OCI-LY7 (cell line): ENCODE measurements around the gene ABCC8. TPM values are rescaled to one million over a fixed set of nuclear protein-coding genes. Genes with fewer than 3 reads are reported as not detected.

Source experiments
- BruUV-seq: library from RNA; stranded (reverse); fragments of 400-500 nt; replicated peaks from 2 replicates; lab custom pipeline; 2021; lab: Mats Ljungman, UMichigan
- CTCF ChIA-PET: fragments of 300-600 bp; sonication (Branson Sonifier 250); formaldehyde crosslinking; loops from one replicate; lab custom pipeline; 2022; ENCODE audit warnings: antibody characterized with exemption; ENCODE audit not compliant: unreplicated experiment; lab: Charles Lee
- POLR2A ChIA-PET: fragments of 300-600 bp; sonication (Branson Sonifier 250); formaldehyde crosslinking; loops from one replicate; lab custom pipeline; 2022; ENCODE audit warnings: antibody characterized with exemption; lab: Charles Lee
- DNase-seq: peaks from one replicate; pipeline ENCODE4 v3.0.0-alpha.2; 2015; ENCODE audit warnings: low spot score
- H2AFZ ChIP-seq: fragments of 200-600 bp; sonication (generic), shearing (Covaris generic); 2 replicates; pipeline ENCODE4 v1.6.1; 2014; ENCODE audit warnings: mild to moderate bottlenecking, antibody characterized with exemption, low read length, moderate library complexity
- H3K27ac ChIP-seq: fragments of 200-600 bp; sonication (generic); 2 replicates; pipeline ENCODE4 v1.5.1; 2014; ENCODE audit warnings: mixed run types, low read depth, mild to moderate bottlenecking, moderate library complexity, low read length, inconsistent platforms; ENCODE audit not compliant: poor library complexity, severe bottlenecking
- H3K36me3 ChIP-seq: fragments of 200-600 bp; sonication (generic); 2 replicates; pipeline ENCODE4 v1.6.1; 2014; ENCODE audit warnings: mild to moderate bottlenecking, antibody characterized with exemption, low read length, moderate library complexity, mixed read lengths; ENCODE audit not compliant: insufficient read depth
- H3K4me1 ChIP-seq: fragments of 200-600 bp; sonication (generic); 2 replicates; pipeline ENCODE4 v1.5.1; 2014; ENCODE audit warnings: mild to moderate bottlenecking, low read length; ENCODE audit not compliant: insufficient read depth, poor library complexity, severe bottlenecking
- H3K4me2 ChIP-seq: fragments of 200-600 bp; sonication (generic); 2 replicates; pipeline ENCODE4 v1.6.1; 2014; ENCODE audit warnings: mild to moderate bottlenecking, low read length
- H3K4me3 ChIP-seq: fragments of 200-600 bp; sonication (generic); 2 replicates; pipeline ENCODE4 v1.5.1; 2014; ENCODE audit warnings: mild to moderate bottlenecking, low read depth, low read length; ENCODE audit not compliant: poor library complexity, severe bottlenecking
- H3K79me2 ChIP-seq: fragments of 200-600 bp; sonication (generic); 2 replicates; pipeline ENCODE4 v1.6.1; 2016; ENCODE audit warnings: low read depth, mild to moderate bottlenecking, low read length, moderate library complexity, mixed read lengths; ENCODE audit not compliant: insufficient read depth
- H3K9me2 ChIP-seq: fragments of 200-600 bp; sonication (generic); 2 replicates; pipeline ENCODE4 v1.6.1; 2016; ENCODE audit warnings: mild to moderate bottlenecking, low read length, mixed read lengths; ENCODE audit not compliant: insufficient read depth
- H3K9me3 ChIP-seq: fragments of 200-600 bp; sonication (generic); 2 replicates; pipeline ENCODE4 v1.6.1; 2014; ENCODE audit warnings: mild to moderate bottlenecking, mixed run types, low read length, mixed read lengths
- H4K20me1 ChIP-seq: fragments of 200-600 bp; sonication (generic); 2 replicates; pipeline ENCODE4 v1.6.1; 2014; ENCODE audit warnings: mild to moderate bottlenecking, antibody characterized with exemption, low read length, moderate library complexity, mixed read lengths; ENCODE audit not compliant: insufficient read depth
- CTCF ChIP-seq: fragments of 200-600 bp; sonication (generic); conservative IDR thresholded peaks from 2 replicates; pipeline ENCODE4 v1.5.1; 2014; ENCODE audit warnings: mild to moderate bottlenecking, antibody characterized with exemption, low read length, moderate library complexity, mixed read lengths
- EZH2phosphoT487 ChIP-seq: fragments of 200-600 bp; sonication (generic); IDR thresholded peaks from 2 replicates; pipeline ENCODE4 v1.6.1; 2018; ENCODE audit warnings: low read depth, borderline replicate concordance, mild to moderate bottlenecking, mixed run types, antibody characterized with exemption, low read length, moderate library complexity, mixed read lengths
- intact Hi-C: fragments of 100-400 bp; cut with micrococcal nuclease; formaldehyde crosslinking; loops from one replicate; pipeline ENCODE4 v1.10.0; 2022; ENCODE audit not compliant: unreplicated experiment
- total RNA-seq, 2 experiments: library from RNA; depleted of rRNA in 1 of 2; stranded (reverse); fragments of >200 nt in 1 of 2; shearing (Covaris generic) in 1 of 2; gene quantifications; 2 replicates each; pipeline ENCODE4 v1.2.3, GENCODE V29; 2014 to 2022

Gene ABCC8
- total RNA-seq, 2 experiments from 2014 or later: not detected

- no peaks in the 10 kb centered on the region for H4K20me1 ChIP-seq
- H3K9me2 ChIP-seq: no peaks in the 10 kb centered on the region
- ChIA-PET CTCF (no interaction called here), POLR2A (interaction anchor here (0.6 to 1.6 kb wide), 2 partner anchors 16 to 85 kb away, joined by 3 read pairs; no protein-coding TSS in a partner anchor)
- no peaks in the 10 kb centered on the region for H3K79me2 ChIP-seq
- intact Hi-C loops: no loop called here
- no peak overlapping the region for H3K27ac ChIP-seq
- no peaks in the 10 kb centered on the region for H3K9me3 ChIP-seq
- BruUV-seq: no TSS peak
- no peak overlapping the region for H2AFZ ChIP-seq
- no peak overlapping the region for H3K4me3 ChIP-seq
- H3K4me1 ChIP-seq: no peaks in the 10 kb centered on the region
- H3K36me3 ChIP-seq: no peaks in the 10 kb centered on the region
- TF ChIP-seq CTCF: 0 out of 2 replicates have a peak, but pooled peaks have one; percentile 31
- no peak for TF ChIP-seq EZH2phosphoT487
- no peak for DNase-seq
- H3K4me2 ChIP-seq: no peak overlapping the region
Observed at GRCh38 chr11:17471501-17471900, 5.1 kb downstream of the ABCC8 start.

- intact Hi-C loops: no loop called here
Observed at GRCh38 chr11:17469998-17470397, 6.6 kb downstream of the ABCC8 start.

More at GRCh38 chr11:17469998-17470397, 6.6 kb downstream of the ABCC8 start:
- no peak overlapping the region for H3K27ac ChIP-seq
- no peak for TF ChIP-seq EZH2phosphoT487
- no peak for TF ChIP-seq CTCF
- H3K4me2 ChIP-seq: no peak overlapping the region
- BruUV-seq: no TSS peak
- ChIA-PET CTCF (interaction anchor here (0.6 kb wide), 1 partner anchor 22 kb away, joined by 3 read pairs; no protein-coding TSS in a partner anchor), POLR2A (interaction anchor here (1.1 kb wide), 1 partner anchor 40 kb away, joined by 3 read pairs; no protein-coding TSS in a partner anchor)
- H3K4me1 ChIP-seq: no peaks in the 10 kb centered on the region
- DNase-seq: no peak
- no peak overlapping the region for H2AFZ ChIP-seq
- no peaks in the 10 kb centered on the region for H3K36me3 ChIP-seq
- H3K9me3 ChIP-seq: no peaks in the 10 kb centered on the region
- H3K79me2 ChIP-seq: no peaks in the 10 kb centered on the region
- H3K4me3 ChIP-seq: no peak overlapping the region
- H3K9me2 ChIP-seq: no peaks in the 10 kb centered on the region
- no peaks in the 10 kb centered on the region for H4K20me1 ChIP-seq
